Nucleus accumbens (tissue), 56 donors: ENCODE measurements around the gene CACNA1D.

Experiments used
- DNase-seq, 56 donors: peaks; one replicate each; lab custom pipeline; 2025; lab: John Stamatoyannopoulos, UW

CACNA1D gene

GRCh38 chr3:53833053-53833645 is 338.7 kb downstream of the CACNA1D start:
- no peak for DNase-seq

GRCh38 chr3:53833700-53834099 is 339.3 kb downstream of the CACNA1D start:
- no peak for DNase-seq

GRCh38 chr3:53834429-53835095 is 340.2 kb downstream of the CACNA1D start:
- DNase-seq, result no peak

GRCh38 chr3:53835257-53835656 is 340.8 kb downstream of the CACNA1D start:
- DNase-seq, result no peak

- DNase-seq, result no peak
Observed at GRCh38 chr3:53836084-53836872, 341.9 kb downstream of the CACNA1D start.

- DNase-seq, result no peak
Observed at GRCh38 chr3:53837331-53837730, 342.9 kb downstream of the CACNA1D start.

GRCh38 chr3:53841296-53841695 is 346.9 kb downstream of the CACNA1D start:
- DNase-seq, result no peak

GRCh38 chr3:53842436-53843194 is 348.2 kb downstream of the CACNA1D start:
- peak; percentile 12 to 94 (median 75) for DNase-seq

- peak in 3 of 56 donors; percentile 32 to 37 (median 36) for DNase-seq
Observed at GRCh38 chr3:53843195-53844177, 349.1 kb downstream of the CACNA1D start.

- peak in 19 of 56 donors; percentile 13 to 70 (median 28) for DNase-seq
Observed at GRCh38 chr3:53844262-53845102, 350.1 kb downstream of the CACNA1D start.

- DNase-seq, result peak in 28 of 56 donors; percentile 16 to 65 (median 31)
Observed at GRCh38 chr3:53845103-53845880, 350.9 kb downstream of the CACNA1D start.

GRCh38 chr3:53845881-53846133 is 351.4 kb downstream of the CACNA1D start:
- DNase-seq, result peak in 4 of 56 donors; percentile 42 to 65 (median 54)

- DNase-seq, result peak in 53 of 56 donors; percentile 7 to 86 (median 61)
Observed at GRCh38 chr3:53846134-53846850, 351.9 kb downstream of the CACNA1D start, which contains the start of the genes CHDH and IL17RB. TSS of gene CHDH (minus strand) at chr3:53846419. CDS start at chr3:53824008, 22,411 bp downstream. TSS of gene IL17RB (plus strand) at chr3:53846568. CDS start at chr3:53846589, 21 bp downstream.

GRCh38 chr3:53846851-53847155 is 352.4 kb downstream of the CACNA1D start:
- no peak for DNase-seq

GRCh38 chr3:53849916-53850315 is 355.5 kb downstream of the CACNA1D start:
- DNase-seq, result no peak

- DNase-seq, result peak in 1 of 56 donors; percentile 28
Observed at GRCh38 chr3:53850895-53851294, 356.5 kb downstream of the CACNA1D start.

- no peak for DNase-seq
Observed at GRCh38 chr3:53856964-53857363, 362.6 kb downstream of the CACNA1D start.
